ENCODE measurements around the gene RNASE11.
"Not testable (repeated sequence)": the region's sequence is repeated elsewhere in the genome, so short reads cannot be mapped to it uniquely, and the experiment has no call there.

Gene RNASE11

DNA sequence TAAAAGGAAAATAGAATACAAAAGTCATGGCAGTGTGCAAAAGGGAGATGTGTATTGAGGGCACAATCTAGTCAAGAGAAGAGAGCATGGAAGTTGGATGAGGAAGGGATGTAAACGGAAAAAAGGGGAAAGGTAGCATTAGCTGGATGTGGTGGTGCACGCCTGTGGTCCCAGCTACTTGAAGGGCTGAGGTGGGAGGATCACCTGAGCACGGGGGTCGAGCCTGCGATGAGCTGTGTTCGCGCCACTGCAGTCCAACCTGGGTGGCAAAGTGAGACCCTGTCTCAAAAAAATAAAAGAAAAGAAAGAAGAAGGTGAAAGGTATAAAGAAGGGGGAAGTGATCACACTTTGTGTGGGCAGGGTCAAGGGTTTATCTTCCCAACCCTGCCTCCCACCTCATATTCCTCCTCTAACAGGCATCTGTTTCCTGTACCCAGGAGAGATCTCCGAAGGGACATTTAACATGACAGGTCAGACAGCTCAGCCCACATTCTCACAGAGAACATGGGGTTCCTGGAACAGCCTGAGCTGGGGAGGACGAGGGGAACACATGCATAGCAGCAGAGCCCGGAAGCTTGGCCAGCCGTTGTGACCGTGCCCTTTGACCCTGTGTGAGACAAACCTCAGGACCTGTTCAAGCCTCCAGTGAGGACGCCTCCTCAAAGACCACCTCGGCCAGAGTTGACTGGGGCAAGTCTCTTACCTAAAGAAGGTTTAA, 8.9 kb downstream of the RNASE11 start:
- H3K4me3 ChIP-seq (ENCODE audit: low read depth, low read length) = no peak overlapping the region
- no peak for DNase-seq (ENCODE audit: low read depth)
- TF ChIP-seq, protein P1, sequence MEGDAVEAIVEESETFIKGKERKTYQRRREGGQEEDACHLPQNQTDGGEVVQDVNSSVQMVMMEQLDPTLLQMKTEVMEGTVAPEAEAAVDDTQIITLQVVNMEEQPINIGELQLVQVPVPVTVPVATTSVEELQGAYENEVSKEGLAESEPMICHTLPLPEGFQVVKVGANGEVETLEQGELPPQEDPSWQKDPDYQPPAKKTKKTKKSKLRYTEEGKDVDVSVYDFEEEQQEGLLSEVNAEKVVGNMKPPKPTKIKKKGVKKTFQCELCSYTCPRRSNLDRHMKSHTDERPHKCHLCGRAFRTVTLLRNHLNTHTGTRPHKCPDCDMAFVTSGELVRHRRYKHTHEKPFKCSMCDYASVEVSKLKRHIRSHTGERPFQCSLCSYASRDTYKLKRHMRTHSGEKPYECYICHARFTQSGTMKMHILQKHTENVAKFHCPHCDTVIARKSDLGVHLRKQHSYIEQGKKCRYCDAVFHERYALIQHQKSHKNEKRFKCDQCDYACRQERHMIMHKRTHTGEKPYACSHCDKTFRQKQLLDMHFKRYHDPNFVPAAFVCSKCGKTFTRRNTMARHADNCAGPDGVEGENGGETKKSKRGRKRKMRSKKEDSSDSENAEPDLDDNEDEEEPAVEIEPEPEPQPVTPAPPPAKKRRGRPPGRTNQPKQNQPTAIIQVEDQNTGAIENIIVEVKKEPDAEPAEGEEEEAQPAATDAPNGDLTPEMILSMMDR (IDR thresholded peaks at IDR 0.05; ENCODE audit: insufficient read depth, low read depth, low read length, missing control alignments) = no peak

DNA sequence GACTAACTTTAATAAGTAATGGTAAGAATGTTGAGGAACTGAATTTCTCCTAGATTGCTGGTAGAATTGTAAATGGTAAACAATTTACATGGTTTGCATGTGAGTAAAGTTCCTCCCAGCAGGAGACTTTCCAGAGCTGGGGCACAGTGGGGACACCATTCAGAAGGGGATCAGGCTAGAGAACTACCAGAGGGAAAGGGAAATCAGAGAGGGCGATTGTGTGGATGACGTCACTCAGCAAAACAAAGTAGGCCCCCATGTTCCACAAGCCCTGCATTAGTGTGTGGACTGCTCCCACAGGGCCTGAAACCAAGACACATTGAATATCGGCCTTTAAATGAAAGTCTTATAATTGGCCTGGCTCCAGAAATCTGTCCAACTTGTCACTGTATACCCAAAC, 9.5 kb downstream of the RNASE11 start:
- DNase-seq (ENCODE audit: low read depth) = no peak
- TF ChIP-seq, protein P1 (IDR thresholded peaks at IDR 0.05; ENCODE audit: insufficient read depth, low read depth, low read length, missing control alignments) = no peak
- no peak overlapping the region for H3K4me3 ChIP-seq (ENCODE audit: low read depth, low read length)

DNA sequence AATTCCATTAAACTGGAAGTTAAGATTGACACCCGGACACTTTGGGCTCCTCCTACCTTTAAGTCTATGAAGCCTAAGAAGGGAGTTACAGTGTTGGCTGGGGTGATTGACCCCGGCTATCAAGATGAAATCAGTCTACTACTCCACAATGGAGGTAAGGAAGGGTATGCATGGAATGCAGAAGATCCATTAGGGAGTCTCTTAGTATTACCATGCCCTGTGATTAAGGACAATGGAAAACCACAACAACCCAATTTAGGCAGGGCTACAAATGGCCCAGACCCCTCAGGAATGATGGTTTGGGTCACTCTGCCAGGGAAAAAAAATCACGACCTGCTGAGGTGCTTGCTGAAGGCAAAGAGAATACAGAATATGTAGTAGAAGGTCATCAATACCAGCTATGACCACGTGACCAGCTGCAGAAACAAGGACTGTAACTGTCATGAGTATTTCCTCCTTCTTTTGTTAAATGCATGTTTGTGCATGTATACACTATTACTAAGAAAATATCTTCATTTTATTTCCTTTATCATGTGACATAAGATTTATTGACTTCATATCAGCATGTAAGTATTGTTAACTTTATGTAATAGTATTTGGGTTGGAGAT, 15.3 kb downstream of the RNASE11 start:
- not testable (repeated sequence) for DNase-seq (ENCODE audit: low read depth); H3K4me3 ChIP-seq (ENCODE audit: low read depth, low read length)

DNA sequence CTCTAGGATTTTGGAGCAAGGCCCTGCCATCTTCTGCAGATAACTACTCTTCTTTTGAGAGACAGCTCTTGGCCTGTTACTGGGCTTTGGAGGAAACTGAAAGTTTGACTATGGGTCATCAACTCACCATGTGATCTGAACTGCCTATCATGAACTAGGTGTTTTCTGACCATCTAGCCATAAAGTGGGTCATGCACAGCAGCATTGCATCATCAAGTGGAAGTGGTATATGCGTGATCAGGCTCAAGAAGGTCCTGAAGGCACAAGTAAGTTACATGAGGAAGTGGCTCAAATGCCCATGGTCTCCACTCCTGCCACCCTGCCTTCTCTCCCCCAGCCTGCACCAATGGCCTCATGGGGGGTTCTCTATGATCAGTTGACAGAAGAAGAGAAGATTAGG, 17.1 kb downstream of the RNASE11 start:
- DNase-seq (ENCODE audit: low read depth) = peak; percentile 29
- not testable (repeated sequence) for H3K4me3 ChIP-seq (ENCODE audit: low read depth, low read length)

DNA sequence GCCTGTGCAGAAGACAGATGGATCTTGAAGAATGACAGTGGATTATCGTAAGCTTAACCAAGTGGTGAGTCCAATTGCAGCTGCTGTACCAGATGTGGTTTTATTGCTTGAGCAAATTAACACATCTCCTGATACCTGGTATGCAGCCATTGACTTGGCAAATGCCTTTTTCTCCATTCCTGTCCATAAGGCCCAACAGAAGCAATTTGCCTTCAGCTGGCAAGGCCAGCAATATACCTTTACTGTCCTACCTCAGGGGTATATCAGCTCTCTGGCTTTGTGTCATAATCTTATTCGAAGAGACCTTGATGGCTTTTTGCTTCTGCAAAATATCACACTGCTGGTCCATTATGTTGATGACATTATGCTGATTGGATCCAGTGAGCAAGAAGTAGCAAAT, 17.9 kb downstream of the RNASE11 start:
- not testable (repeated sequence) for DNase-seq (ENCODE audit: low read depth); H3K4me3 ChIP-seq (ENCODE audit: low read depth, low read length)

DNA sequence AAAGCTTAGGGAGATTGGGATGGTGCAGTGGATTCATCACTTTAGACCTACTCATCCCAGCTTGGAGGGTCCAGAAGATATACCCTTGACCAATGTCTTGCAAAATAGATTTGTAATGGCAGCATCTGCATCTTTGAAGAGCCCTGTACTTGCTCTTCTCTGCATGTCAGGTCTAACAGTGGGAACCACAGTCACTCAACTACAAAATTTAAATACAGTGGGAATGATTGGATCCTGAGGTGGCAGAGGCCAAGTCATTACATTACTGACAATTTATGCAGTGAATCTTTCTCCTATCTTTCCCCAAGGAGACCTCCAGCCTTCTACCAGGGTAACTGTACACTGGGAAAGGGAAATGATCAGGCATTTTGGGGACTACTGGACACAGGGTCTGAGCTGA, 18.7 kb downstream of the RNASE11 start:
- TF ChIP-seq, protein P1 (IDR thresholded peaks at IDR 0.05; ENCODE audit: insufficient read depth, low read depth, low read length, missing control alignments) = no peak
- H3K4me3 ChIP-seq (ENCODE audit: low read depth, low read length) = no peak overlapping the region
- no peak for DNase-seq (ENCODE audit: low read depth)

DNA sequence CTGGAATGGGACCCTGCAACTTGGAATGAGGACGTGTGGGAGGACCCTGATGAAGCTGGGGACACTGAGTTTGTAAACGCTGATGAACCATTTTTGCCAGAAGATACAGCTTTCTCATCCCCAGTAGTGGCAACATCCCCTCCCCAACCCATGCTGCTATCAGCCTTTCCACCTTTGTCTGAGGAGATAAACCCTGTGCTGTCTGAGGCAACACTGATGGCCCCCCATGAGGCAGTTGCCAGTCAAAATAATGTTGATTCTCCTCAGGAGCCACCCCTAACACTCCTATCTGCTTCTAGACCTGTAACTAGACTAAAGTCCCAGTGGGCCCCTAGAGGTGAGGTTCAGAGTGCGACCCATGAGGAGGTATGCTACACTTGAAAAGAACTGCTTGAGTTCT, 19.4 kb downstream of the RNASE11 start:
- no peak for DNase-seq (ENCODE audit: low read depth)
- TF ChIP-seq, protein P1 (IDR thresholded peaks at IDR 0.05; ENCODE audit: insufficient read depth, low read depth, low read length, missing control alignments) = no peak
- no peak overlapping the region for H3K4me3 ChIP-seq (ENCODE audit: low read depth, low read length)

DNA sequence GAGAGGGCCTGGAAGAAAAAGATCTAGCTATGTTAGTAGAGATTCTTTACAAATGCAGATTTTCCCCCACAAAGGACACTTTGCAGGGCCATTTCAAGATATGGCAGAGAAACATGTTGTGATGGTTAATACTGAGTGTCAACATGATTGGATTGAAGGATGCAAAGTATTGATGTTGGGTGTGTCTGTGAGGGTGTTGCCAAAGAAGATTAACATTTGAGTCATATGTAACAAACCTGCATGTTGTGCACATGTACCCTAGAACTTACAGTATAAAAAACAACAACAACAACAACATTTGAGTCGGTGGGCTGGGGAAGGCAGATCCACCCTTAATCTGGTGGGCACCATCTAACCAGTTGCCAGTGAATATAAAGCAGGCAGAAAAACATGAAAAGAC, 20.6 kb downstream of the RNASE11 start:
- not testable (repeated sequence) for H3K4me3 ChIP-seq (ENCODE audit: low read depth, low read length); DNase-seq (ENCODE audit: low read depth)

DNA sequence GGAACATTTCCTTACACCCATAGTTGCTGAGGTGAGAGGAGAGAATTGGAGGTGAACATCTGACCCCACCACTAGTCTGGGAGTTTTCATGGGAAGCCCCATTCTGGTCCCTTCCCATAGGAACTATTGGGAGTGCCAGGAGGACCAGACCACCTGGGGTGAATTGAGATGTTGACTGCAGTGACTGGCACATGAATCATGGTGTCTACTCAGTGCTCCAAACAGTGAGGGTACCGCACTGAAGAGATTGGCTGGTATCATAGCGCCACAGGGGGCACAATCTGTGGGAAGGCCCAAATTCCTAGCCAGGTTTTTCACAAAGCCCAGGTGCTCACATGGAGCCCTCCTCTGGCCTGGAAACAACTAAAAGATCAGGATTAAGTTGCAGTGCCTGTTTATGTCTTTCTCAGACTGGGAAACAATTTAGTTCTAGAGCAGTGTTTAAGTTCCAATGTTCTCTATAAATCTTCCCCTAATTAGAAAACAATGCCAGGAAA, 23.3 kb downstream of the RNASE11 start:
- TF ChIP-seq, protein P1 (IDR thresholded peaks at IDR 0.05; ENCODE audit: insufficient read depth, low read depth, low read length, missing control alignments) = no peak
- H3K4me3 ChIP-seq (ENCODE audit: low read depth, low read length) = no peak overlapping the region

More for the DNA sequence above, 23.3 kb downstream of the RNASE11 start:
- no peak for DNase-seq (ENCODE audit: low read depth)

Data from GM12865 (cell line).